Stimulated activated CD4-positive, alpha-beta T cell treated with anti-CD3 and anti-CD28 coated beads, Interleukin-2, amount 100 ng/mL, for 4 hours (primary cell): ENCODE measurements around the gene CCNJL.

Experiments used
- DNase-seq: peaks from one replicate; pipeline ENCODE4 v3.0.0-alpha.2; 2020; ENCODE audit warnings: low read depth

Gene CCNJL

GRCh38 chr5:160289721-160290120 lies 22.6 kb downstream of the CCNJL start:
- no peak for DNase-seq

GRCh38 chr5:160289356-160289651 lies 23.1 kb downstream of the CCNJL start:
- no peak for DNase-seq

- no peak for DNase-seq
Observed at GRCh38 chr5:160287378-160288051, 24.8 kb downstream of the CCNJL start.

- DNase-seq = no peak
Observed at GRCh38 chr5:160286947-160287346, 25.4 kb downstream of the CCNJL start.

- DNase-seq = no peak
Observed at GRCh38 chr5:160285316-160285715, 27.0 kb downstream of the CCNJL start.

GRCh38 chr5:160284291-160284873 lies 28.0 kb downstream of the CCNJL start:
- no peak for DNase-seq

- no peak for DNase-seq
Observed at GRCh38 chr5:160281275-160281674, 31.1 kb downstream of the CCNJL start.

- DNase-seq = no peak
Observed at GRCh38 chr5:160280384-160281095, 31.8 kb downstream of the CCNJL start.

- no peak for DNase-seq
Observed at GRCh38 chr5:160278343-160278742, 34.0 kb downstream of the CCNJL start.

GRCh38 chr5:160274483-160274931 lies 37.9 kb downstream of the CCNJL start:
- DNase-seq = no peak

GRCh38 chr5:160272889-160273288 lies 39.5 kb downstream of the CCNJL start:
- DNase-seq = no peak

- DNase-seq = no peak
Observed at GRCh38 chr5:160272264-160272663, 40.1 kb downstream of the CCNJL start.

- DNase-seq = no peak
Observed at GRCh38 chr5:160271836-160272235, 40.5 kb downstream of the CCNJL start.

- DNase-seq = no peak
Observed at GRCh38 chr5:160271396-160271795, 41.0 kb downstream of the CCNJL start.

- no peak for DNase-seq
Observed at GRCh38 chr5:160270704-160271103, 41.7 kb downstream of the CCNJL start.

- no peak for DNase-seq
Observed at GRCh38 chr5:160269017-160269416, 43.3 kb downstream of the CCNJL start.

- DNase-seq = no peak
Observed at GRCh38 chr5:160268121-160268520, 44.2 kb downstream of the CCNJL start.

- DNase-seq = no peak
Observed at GRCh38 chr5:160266752-160267345, 45.5 kb downstream of the CCNJL start.

- DNase-seq = no peak
Observed at GRCh38 chr5:160266044-160266443, 46.3 kb downstream of the CCNJL start.

GRCh38 chr5:160263326-160263855 lies 49.0 kb downstream of the CCNJL start:
- DNase-seq = no peak

GRCh38 chr5:160262151-160263074 lies 50.0 kb downstream of the CCNJL start:
- no peak for DNase-seq
